ENCODE results near the gene OBSCN.
A peak's percentile ranks its signal among the peaks of the same experiment; 100 is the strongest.

The OBSCN gene

DNA sequence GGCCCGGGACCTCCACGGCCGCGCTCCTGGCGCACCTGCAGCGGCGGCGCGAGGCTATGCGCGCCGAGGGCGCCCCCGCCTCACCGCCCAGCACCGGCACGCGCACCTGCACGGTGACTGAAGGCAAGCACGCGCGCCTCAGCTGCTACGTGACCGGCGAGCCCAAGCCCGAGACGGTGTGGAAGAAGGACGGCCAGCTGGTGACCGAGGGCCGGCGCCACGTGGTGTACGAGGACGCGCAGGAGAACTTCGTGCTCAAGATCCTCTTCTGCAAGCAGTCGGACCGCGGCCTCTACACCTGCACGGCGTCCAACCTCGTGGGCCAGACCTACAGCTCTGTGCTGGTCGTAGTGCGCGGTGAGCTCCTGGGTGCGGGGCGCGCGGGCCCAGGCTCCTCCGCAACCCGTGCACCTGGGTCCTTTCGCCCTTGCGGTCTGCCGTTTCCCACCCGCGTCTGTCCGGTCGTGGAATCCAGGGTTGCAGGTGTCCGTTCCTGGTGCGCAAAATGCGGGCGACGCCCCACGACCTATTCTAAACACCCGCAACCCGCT is 4.6 kb downstream of the OBSCN start:
- Histone ChIP-seq H3K4me3 (ENCODE audit: low read depth, low read length) (peak overlapping the region; percentile 49), H3K4me1 (ENCODE audit: control insufficient read depth, insufficient read depth, low read length) (no peaks in the 10 kb centered on the region), H3K36me3 (ENCODE audit: control insufficient read depth, insufficient read depth, low read length) (no peaks in the 10 kb centered on the region), H3K9me3 (ENCODE audit: control insufficient read depth, insufficient read depth, low read length) (no peaks in the 10 kb centered on the region), H3K9ac (ENCODE audit: low read depth, low read length) (no peak overlapping the region), H3K27me3 (ENCODE audit: control insufficient read depth, insufficient read depth, low read length) (peaks cover 5% of the 10 kb centered on the region)

DNA sequence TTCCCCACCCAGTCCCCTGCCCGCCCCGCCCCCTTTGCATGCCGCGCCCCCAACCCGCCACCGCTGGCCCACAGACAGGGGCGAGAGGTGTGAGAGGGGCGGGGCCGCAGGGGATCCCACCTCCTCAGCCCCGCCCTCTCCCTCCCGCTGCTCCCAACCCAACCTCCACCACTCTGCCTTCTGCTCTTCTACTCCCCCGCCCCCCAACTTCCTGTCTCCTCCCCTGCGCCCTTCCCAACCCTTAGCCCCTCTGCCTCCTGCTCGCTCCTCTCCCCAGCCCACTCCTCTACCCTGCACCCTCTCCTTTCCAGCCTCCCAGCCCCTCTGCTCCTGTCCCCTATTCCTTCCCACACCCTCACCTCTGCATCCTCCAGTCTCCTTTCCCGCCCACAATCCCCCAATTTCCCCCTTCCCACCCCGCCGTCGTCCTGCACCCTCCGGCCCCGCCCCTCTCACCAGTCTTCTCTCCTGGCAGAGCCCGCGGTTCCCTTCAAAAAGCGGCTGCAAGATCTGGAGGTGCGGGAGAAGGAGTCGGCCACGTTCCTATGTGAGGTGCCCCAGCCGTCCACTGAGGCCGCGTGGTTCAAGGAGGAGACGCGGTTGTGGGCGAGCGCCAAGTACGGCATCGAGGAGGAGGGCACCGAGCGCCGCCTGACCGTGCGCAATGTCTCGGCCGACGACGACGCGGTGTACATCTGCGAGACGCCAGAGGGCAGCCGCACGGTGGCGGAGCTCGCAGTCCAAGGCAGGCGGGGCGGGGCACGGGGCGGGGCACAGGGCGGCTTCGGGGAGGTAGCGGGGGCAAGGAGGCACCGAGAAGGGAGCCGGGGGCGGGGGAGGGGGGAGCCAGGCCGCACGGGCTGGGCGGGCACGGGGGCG is 5.4 kb downstream of the OBSCN start:
- H3K36me3 ChIP-seq (ENCODE audit: control insufficient read depth, insufficient read depth, low read length) = no peaks in the 10 kb centered on the region
- peak overlapping the region; percentile 58 for H3K4me3 ChIP-seq (ENCODE audit: low read depth, low read length)
- H3K4me1 ChIP-seq (ENCODE audit: control insufficient read depth, insufficient read depth, low read length) = no peaks in the 10 kb centered on the region
- no peaks in the 10 kb centered on the region for H3K9me3 ChIP-seq (ENCODE audit: control insufficient read depth, insufficient read depth, low read length)
- peaks cover 5% of the 10 kb centered on the region for H3K27me3 ChIP-seq (ENCODE audit: control insufficient read depth, insufficient read depth, low read length)
- H3K9ac ChIP-seq (ENCODE audit: low read depth, low read length) = no peak overlapping the region

DNA sequence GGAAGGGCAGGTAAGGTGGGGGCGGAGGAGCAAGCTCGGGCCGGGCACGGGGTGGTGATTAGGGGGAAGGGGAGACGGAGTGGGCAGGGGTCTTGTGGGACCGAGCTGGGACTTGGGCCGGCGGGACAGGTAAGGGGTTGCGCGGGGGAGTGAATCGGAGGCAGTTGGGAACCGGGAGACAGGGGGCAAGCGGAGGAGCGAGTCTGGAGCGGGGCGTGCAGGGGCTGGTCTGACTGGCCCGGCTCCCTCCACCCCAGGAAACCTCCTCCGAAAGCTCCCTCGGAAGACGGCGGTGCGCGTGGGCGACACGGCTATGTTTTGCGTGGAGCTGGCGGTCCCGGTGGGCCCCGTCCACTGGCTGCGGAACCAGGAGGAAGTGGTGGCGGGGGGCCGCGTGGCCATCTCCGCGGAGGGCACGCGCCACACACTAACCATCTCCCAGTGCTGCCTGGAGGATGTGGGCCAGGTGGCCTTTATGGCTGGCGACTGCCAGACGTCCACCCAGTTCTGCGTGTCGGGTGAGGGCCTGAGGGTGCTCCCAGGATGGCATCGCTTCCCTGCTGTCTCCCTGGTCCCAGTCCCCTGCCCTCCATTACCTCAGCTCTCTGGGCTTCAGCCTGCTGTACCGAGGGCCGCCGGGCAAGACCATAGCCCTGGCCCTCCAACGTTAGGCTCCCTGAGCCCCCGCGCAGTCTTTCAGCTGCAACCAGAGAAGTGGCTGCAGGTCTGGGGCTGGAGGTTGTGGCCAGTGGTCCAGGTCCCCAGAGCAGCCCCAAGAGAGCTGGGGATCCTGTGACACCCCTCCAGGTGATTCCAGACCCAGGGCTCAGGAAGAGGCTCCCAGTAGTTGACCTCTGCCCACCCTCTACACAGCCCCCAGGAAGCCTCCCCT is 6.3 kb downstream of the OBSCN start:
- Histone ChIP-seq H3K9me3 (ENCODE audit: control insufficient read depth, insufficient read depth, low read length) (no peaks in the 10 kb centered on the region), H3K4me1 (ENCODE audit: control insufficient read depth, insufficient read depth, low read length) (no peaks in the 10 kb centered on the region), H3K4me3 (ENCODE audit: low read depth, low read length) (peak overlapping the region; percentile 48), H3K27me3 (ENCODE audit: control insufficient read depth, insufficient read depth, low read length) (peaks cover 5% of the 10 kb centered on the region), H3K36me3 (ENCODE audit: control insufficient read depth, insufficient read depth, low read length) (no peaks in the 10 kb centered on the region), H3K9ac (ENCODE audit: low read depth, low read length) (no peak overlapping the region)

DNA sequence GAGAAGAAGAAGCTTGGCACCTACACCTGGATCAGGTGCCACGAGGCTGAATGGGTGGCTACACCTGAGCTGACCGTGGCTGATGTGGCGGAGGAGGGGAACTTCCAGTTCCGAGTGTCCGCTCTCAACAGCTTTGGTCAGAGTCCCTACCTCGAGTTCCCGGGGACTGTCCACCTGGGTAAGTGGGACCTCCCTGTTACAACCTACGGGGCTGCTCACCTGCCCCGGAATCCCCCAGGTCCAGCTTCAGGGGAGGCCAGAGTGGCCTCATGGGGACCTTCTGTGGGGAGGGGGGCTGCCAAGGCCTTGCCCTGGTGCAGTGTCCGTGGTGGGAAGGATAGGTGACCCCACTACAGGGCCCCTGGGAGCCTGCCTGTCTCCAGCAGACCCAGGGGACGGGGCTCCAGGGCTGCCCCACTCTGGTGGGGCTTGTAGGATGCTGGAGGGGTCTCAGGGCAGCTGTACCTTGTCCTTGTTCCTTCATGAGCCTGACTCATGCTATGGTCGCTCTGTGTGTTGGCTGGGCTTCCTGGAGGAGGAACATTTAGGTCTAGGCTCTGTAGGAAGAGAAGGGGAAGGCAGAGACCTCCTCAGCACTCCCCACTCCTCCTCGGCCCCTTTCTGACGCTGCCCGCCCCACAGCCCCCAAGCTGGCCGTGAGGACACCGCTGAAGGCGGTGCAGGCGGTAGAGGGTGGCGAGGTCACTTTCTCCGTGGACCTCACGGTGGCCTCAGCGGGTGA is 7.2 kb downstream of the OBSCN start:
- H3K9ac ChIP-seq (ENCODE audit: low read depth, low read length) = no peak overlapping the region
- peaks cover 5% of the 10 kb centered on the region for H3K27me3 ChIP-seq (ENCODE audit: control insufficient read depth, insufficient read depth, low read length)
- H3K4me3 ChIP-seq (ENCODE audit: low read depth, low read length) = no peak overlapping the region
- no peaks in the 10 kb centered on the region for H3K36me3 ChIP-seq (ENCODE audit: control insufficient read depth, insufficient read depth, low read length)
- no peaks in the 10 kb centered on the region for H3K4me1 ChIP-seq (ENCODE audit: control insufficient read depth, insufficient read depth, low read length)
- H3K9me3 ChIP-seq (ENCODE audit: control insufficient read depth, insufficient read depth, low read length) = no peaks in the 10 kb centered on the region

DNA sequence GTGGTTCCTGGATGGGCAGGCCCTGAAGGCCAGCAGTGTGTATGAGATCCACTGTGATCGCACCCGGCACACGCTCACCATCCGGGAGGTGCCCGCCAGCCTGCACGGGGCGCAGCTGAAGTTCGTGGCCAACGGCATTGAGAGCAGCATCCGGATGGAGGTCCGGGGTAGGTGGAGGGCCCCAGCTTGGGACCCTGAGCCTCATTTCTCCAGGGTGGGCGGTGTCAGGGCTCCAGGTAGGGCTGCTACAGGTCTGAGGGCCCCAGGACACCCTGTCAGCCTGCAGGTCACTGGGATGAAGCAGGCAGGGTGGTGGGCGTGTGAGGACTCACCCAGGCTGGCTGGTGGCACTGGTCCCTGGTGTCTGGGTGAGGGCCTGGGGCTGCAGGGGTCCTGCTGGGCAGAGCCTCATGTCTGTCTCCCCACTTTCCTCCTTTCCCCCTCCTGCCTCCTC is 7.8 kb downstream of the OBSCN start:
- Histone ChIP-seq H3K4me3 (ENCODE audit: low read depth, low read length) (no peak overlapping the region), H3K9ac (ENCODE audit: low read depth, low read length) (no peak overlapping the region), H3K27me3 (ENCODE audit: control insufficient read depth, insufficient read depth, low read length) (peaks cover 5% of the 10 kb centered on the region), H3K4me1 (ENCODE audit: control insufficient read depth, insufficient read depth, low read length) (no peaks in the 10 kb centered on the region), H3K36me3 (ENCODE audit: control insufficient read depth, insufficient read depth, low read length) (no peaks in the 10 kb centered on the region), H3K9me3 (ENCODE audit: control insufficient read depth, insufficient read depth, low read length) (no peaks in the 10 kb centered on the region)

DNA sequence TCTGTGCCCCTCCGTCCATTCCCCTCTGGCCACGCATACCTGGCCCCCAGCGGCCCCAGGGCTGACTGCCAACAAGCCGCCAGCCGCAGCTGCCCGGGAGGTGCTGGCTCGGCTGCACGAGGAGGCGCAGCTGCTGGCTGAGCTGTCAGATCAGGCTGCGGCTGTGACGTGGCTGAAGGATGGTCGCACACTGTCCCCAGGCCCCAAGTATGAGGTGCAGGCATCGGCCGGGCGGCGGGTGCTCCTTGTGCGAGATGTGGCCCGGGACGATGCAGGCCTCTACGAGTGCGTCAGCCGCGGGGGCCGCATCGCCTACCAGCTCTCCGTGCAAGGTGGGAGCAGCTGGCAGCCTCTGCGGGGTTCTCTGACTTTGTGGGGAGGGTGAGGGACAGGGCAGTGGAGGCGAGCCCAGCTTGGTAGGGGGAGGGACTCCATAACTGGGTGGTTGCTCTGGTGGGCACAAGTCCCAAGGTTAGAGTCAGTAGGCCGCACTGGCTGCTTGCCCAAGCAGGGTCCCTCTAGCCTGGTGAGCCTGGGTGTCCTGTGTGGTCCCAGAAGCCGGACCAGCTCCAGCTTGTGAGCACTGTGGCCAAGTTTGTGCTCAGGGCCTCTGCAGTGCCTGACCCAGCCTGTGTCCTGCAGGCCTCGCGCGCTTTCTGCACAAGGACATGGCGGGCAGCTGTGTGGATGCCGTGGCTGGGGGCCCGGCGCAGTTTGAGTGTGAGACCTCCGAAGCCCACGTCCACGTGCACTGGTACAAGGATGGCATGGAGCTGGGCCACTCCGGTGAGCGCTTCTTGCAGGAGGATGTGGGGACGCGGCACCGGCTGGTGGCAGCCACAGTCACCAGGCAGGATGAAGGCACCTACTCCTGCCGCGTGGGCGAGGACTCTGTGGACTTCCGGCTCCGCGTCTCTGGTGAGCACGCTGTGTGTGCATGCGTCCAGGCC is 8.8 kb downstream of the OBSCN start:
- Histone ChIP-seq H3K36me3 (ENCODE audit: control insufficient read depth, insufficient read depth, low read length) (no peaks in the 10 kb centered on the region), H3K4me3 (ENCODE audit: low read depth, low read length) (no peak overlapping the region), H3K4me1 (ENCODE audit: control insufficient read depth, insufficient read depth, low read length) (no peaks in the 10 kb centered on the region), H3K27me3 (ENCODE audit: control insufficient read depth, insufficient read depth, low read length) (peaks cover 2% of the 10 kb centered on the region), H3K9ac (ENCODE audit: low read depth, low read length) (no peak overlapping the region), H3K9me3 (ENCODE audit: control insufficient read depth, insufficient read depth, low read length) (no peaks in the 10 kb centered on the region)

DNA sequence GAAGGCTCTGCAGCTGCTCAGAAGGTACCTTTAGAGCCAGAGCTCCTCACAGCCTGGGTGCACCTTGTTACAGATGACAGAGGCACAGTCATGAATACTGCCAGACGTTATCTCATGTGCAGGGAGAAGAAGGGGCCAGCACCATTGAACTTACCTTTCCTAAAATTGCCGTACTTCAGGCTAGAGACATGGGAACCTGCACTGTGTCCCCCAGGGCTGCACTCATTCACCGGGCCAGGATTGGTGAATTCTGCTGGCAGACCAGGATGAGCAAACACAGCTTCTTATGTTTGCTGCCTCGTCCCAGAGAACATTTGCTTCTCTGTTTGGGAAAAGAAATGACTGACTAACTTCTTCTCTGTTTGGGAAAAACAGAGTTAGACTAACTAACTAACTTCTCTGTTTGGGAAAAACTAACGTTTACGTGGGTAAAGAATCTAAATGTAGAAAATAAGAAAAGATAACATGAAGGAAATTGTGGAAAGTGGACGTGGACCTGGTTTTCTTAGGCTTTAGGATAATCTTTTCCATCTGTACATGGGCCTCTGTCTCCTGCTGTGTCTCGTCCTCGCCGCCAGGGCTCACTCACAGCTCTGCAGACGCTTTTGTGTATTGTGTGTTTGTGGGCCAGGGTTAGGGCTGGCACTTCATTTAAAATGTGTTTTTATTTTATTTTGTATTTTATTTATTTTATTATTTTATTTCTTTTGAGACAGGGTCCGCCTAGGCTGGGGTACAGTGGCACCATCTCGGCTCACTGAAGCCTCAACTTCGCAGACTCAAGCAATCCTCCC is 9.9 kb downstream of the OBSCN start:
- H3K4me1 ChIP-seq (ENCODE audit: control insufficient read depth, insufficient read depth, low read length) = no peaks in the 10 kb centered on the region
- no peak overlapping the region for H3K9ac ChIP-seq (ENCODE audit: low read depth, low read length)
- no peak overlapping the region for H3K4me3 ChIP-seq (ENCODE audit: low read depth, low read length)
- no peaks in the 10 kb centered on the region for H3K9me3 ChIP-seq (ENCODE audit: control insufficient read depth, insufficient read depth, low read length)
- H3K36me3 ChIP-seq (ENCODE audit: control insufficient read depth, insufficient read depth, low read length) = no peaks in the 10 kb centered on the region
- no peaks in the 10 kb centered on the region for H3K27me3 ChIP-seq (ENCODE audit: control insufficient read depth, insufficient read depth, low read length)

DNA sequence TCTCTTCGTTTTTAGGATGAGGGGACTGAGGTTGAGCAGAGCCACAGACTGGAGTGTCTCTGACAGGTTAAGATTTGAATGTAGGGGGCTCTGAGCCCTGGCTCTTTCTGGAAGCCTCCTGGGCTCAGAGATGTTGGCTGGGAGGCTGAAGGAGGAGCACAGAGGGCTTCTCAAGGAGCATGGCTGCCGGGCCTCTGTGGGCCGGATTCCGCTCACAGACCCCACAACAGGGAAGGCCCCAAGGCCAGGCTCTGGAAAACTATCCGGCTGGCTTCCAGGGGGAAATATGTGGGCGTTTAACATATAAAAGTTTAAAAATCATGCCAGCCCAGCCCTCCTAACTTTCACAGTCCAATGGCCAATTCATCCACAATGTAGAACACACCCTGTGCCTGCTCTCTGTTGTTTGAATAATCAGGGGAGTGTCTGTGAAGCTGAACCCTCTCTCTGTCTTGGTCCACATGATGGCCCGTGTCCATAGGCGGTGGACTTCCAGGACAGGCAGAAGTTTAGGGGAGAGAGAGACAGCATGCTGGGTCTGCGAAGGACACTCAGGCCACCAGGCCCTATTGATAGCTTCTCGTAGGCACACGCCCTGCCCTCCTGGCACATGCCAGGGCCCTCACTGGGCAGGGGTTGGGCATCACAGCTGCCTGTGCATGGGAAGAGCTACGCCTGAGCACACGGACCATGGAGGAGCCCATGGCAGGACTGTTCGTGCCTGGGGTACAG is 10.8 kb downstream of the OBSCN start:
- H3K36me3 ChIP-seq (ENCODE audit: control insufficient read depth, insufficient read depth, low read length) = no peaks in the 10 kb centered on the region
- no peak overlapping the region for H3K4me3 ChIP-seq (ENCODE audit: low read depth, low read length)
- H3K9me3 ChIP-seq (ENCODE audit: control insufficient read depth, insufficient read depth, low read length) = no peaks in the 10 kb centered on the region
- H3K9ac ChIP-seq (ENCODE audit: low read depth, low read length) = no peak overlapping the region
- H3K4me1 ChIP-seq (ENCODE audit: control insufficient read depth, insufficient read depth, low read length) = no peaks in the 10 kb centered on the region
- H3K27me3 ChIP-seq (ENCODE audit: control insufficient read depth, insufficient read depth, low read length) = no peaks in the 10 kb centered on the region

DNA sequence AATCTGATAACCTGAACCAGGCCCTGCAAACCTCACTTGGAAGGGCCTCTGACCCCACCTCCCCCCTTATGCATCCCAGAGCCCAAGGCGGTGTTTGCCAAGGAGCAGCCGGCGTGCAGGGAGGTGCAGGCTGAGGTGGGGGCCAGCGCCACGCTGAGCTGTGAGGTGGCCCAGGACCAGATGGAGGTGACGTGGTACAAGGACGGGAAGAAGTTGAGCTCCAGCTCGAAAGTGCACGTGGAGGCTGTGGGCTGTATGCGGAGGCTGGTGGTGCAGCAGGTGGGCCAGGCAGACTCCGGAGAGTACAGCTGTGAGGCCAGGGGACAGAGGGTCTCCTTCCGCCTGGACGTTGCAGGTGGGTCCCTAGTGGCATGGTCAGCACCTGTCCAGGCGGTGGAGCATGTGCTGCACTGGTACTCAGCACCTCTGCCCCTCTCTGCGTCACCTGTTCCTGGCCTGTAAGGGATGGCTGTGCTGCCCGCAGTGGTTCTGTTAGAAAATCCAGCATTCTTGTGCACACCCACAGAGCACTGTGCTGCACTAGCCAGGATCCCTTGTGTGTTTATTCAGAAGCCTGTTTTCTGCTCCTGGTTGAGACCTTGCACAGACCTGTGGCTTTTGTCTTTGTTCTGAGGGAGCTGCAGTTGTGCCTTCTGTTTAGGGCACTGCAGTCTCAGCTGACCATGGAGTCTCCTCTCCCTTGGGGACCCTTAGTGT is 11.6 kb downstream of the OBSCN start:
- Histone ChIP-seq H3K9me3 (ENCODE audit: control insufficient read depth, insufficient read depth, low read length) (no peaks in the 10 kb centered on the region), H3K27me3 (ENCODE audit: control insufficient read depth, insufficient read depth, low read length) (no peaks in the 10 kb centered on the region), H3K9ac (ENCODE audit: low read depth, low read length) (no peak overlapping the region), H3K4me1 (ENCODE audit: control insufficient read depth, insufficient read depth, low read length) (no peaks in the 10 kb centered on the region), H3K4me3 (ENCODE audit: low read depth, low read length) (no peak overlapping the region), H3K36me3 (ENCODE audit: control insufficient read depth, insufficient read depth, low read length) (no peaks in the 10 kb centered on the region)
